ENCODE data around the gene CEP170.

CEP170 gene

GRCh38 chr1:243267914-243268653 is 13.0 kb upstream of the CEP170 start:
- DNase-seq, result no peak

DNA sequence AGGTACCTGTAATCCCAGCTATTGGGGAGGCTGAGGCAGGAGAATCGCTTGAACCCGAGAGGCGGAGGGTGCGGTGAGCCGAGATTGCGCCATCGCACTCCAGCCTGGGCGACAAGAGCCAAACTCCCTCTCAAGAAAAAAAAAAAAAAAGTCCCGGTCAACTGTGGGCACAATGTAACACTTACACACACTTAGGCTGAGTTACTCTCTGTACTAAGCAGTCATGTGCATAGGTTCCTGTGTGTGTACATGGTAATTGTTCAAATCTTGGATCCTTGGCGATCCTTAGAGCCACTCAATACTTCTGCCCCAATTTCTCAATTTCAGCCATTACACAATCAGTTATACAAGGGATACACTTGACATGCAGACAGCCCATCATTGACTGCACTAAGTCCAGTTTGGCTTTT is 12.4 kb upstream of the CEP170 start:
- no peak for DNase-seq

DNA sequence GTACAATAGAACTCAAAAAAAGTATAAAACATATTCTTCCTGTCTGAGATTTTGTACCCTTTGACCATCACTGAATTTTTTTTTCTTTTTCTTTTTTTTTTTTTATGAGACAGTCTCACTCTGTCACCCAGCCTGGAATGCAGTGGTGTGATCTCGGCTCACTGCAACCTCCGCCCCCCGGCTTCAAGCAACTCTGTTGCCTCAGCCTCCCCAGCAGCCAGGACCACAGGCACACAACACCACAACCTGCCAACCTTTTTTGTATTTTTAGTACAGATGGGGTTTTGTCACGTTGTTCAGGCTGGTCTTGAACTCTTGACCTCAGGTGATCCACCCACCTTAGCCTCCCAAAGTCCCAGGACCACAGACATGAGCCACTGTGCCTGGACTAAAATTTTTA is 11.2 kb upstream of the CEP170 start:
- no peak for DNase-seq

DNA sequence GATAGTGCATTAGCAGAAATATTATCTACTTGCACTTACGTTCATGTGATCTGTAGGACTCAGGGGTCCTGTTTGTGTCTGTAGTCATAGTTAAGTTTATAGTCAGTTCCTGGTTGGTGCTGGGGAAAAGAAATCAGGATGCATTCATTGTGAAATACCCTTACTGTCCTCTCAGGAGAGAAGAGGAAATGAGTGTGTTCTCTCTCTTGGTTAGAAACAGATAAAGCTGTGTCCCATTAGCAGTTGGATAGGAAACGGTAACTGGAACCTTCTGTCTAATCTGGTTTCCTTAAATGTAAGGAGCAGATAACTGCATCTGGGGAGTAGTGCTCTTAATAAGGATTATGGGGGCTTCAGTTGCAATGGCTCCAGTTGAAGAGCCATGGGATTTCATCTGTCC is 9.6 kb upstream of the CEP170 start:
- no peak for DNase-seq

DNA sequence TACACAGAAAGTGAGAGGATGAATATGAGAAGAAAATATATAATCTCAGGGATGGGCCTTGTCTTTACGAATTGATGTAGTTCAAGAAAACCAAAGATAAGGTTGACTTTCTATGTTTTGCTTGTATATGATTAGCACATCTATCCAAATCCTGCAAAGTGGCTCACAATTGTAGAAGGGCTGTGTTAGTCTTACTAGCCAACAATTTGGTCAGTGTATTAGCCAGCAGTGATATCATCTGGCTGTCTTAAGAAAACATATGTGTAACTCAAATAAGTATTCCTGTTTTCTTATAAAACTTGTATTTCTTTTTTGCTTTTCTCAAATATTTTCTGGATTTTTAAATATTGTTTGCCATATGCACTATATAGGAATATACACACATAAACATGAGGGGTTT is 6.3 kb upstream of the CEP170 start:
- no peak for DNase-seq

- no peak for DNase-seq
Measured at GRCh38 chr1:243260221-243260880, 5.3 kb upstream of the CEP170 start.

- no peak for DNase-seq
Measured at GRCh38 chr1:243258731-243259130, 3.6 kb upstream of the CEP170 start.

GRCh38 chr1:243257189-243257588 is 2.1 kb upstream of the CEP170 start:
- no peak for DNase-seq

- DNase-seq, result no peak
Measured at GRCh38 chr1:243256590-243256989, 1.5 kb upstream of the CEP170 start.

- DNase-seq, result peak; percentile 96
Measured at GRCh38 chr1:243255791-243256512, 871 bp upstream of the CEP170 start, which contains the start of gene SDCCAG8. TSS of gene SDCCAG8 (plus strand) at chr1:243256041. CDS start at chr1:243256174, 133 bp downstream.

GRCh38 chr1:243254233-243254926 is 701 bp downstream of the CEP170 start:
- DNase-seq, result peak; percentile 23

DNA sequence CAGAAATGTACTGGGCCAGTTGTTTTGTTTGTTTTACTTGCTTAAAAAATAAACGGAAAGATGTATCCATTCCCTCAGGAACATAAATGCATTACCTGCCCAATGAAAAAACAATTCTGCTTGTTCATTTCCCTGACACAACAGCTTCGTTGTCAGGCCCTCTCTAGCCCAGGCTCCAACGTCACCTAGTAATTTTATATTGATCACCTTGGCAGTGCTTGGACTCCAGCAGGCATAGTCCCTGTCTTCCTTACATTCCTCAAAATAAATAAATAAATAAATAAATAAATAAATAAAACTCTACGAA is 1.2 kb downstream of the CEP170 start:
- no peak for DNase-seq

- DNase-seq, result no peak
Measured at GRCh38 chr1:243253211-243253925, 1.7 kb downstream of the CEP170 start.

DNA sequence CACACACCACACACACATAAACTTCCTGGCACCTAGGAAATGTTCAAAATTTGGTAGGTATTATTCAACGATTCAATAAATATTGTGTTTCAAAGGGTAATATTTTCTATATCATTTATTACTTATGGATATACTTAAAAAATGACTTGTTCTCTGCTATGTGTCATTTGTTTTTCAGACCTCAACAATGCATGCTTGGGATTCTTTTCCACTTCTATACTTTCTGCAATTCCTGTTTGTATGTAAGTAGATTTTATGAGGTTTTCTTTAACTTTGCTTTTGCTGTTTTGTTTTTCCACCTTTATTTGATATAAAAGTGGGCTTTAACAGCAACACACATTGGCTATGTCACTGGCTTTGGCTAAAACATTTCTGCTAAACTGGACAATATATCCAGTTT is 3.5 kb downstream of the CEP170 start:
- no peak for DNase-seq

DNA sequence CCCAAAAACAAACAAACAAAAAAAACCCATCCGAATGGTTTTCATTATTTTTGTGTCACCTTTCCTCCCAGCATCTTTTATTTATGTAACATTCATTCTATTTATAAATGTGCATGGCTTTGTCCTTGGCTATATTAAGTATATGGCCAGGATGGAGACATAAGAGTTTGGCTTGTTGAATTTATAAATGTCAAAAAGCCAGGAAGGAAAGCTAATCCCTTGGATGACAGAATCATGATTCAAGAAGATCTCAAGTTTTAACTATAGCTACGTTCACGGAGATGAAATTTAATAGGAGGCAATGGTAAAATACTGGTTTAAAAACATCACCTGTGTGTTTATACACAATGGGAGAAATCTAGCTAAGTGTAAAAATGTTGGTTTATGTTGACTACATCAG is 5.0 kb downstream of the CEP170 start:
- DNase-seq, result no peak

GRCh38 chr1:243249214-243249613 is 5.9 kb downstream of the CEP170 start:
- no peak for DNase-seq

DNA sequence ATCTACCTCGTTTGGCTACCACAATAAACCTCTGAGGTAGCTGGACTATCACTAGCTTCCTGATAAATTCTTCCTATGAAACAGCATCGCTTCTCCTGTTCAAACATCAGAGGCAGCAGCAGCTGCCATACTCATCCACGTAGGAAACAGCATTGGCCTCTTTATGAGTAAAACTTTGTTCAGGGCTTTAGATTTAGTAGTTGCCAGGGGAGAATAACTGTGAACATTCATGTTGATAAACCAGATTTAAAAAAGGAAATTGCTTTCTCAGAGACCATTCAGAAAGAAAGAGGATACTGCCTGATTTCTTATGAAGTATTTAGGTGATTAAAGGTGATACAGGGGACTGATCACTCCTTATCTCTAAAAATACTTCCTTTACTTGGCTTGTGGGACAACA is 7.2 kb downstream of the CEP170 start:
- DNase-seq, result no peak

GRCh38 chr1:243246916-243247315 is 8.2 kb downstream of the CEP170 start:
- DNase-seq, result no peak

GRCh38 chr1:243244432-243244841 is 10.6 kb downstream of the CEP170 start:
- no peak for DNase-seq

DNA sequence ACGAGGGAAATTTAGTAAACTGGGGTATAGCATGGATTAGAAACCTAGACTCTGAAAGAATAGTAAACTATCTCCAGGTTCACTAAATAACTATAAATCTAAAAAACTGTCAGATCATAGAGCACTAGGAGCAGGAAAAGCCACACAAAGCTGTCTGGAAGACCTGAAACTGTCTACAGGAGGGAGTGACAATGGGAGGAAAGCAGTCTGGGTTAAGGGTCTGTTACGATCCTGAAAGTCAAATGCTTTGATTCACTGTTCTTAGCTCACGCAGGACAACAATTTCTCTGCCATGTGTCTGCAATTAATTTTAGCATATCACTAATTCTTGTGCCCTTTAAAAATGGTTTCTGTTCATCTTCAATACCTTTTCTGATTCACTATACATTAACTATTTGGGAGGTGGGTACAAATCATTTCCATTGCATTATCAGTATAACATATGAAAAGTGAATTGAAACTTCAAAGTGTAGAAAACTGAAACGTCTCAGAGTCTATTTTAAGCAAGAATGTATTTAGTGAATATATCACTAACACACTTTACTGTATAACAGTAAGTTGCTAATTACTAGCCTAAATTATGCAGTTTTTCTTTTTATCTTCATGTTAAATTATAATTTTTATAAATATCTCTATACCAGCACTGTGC is 18.4 kb downstream of the CEP170 start:
- DNase-seq, result no peak

DNA sequence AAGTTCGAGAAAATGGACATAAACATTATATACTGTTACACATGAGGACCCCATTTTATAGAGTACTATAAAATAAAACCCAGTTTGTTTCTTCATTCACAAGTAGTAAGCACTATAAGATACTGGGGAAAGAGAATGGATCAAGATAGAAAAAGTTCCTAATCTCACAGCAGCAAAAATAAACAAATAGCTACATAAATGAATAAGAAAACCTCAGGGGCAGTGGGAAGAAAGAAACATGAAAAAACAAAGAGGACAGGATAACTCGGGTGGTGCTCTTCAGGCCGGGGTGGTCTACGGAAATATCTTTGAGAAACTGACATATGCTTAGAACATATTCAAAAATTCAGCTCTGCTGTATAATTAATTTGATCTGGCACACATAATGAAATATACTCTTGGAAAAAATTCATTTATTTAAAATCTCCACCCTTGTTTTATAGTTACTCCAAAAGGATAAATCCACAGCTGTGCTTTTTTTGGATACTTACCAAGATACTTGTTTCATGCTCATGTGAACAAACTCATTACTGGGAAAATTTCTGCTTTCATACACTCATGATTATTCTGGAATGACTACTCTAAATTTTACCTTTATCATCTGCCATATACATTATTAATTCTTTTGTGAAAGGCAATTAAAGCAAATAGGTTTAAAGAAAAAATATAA is 20.0 kb downstream of the CEP170 start:
- DNase-seq, result no peak

DNA sequence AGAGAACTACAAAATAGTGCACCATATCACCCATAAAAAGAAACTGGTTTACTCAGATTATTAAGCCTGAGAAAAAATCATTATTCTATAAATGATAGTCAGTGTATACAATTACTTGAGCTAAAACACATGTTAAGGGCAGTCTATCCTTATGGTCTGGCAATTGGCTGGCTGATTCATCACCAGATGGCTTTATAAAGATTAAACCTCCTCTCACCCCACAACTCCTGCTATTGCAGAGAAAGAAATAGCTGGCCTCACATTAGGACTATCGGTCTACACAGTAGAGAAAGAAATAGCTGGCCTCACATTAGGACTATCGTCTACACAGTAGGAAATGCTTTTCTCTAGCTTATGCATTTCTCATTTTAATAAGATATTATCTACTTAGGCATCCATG is 21.2 kb downstream of the CEP170 start:
- no peak for DNase-seq
